ENCODE data around the gene KLRG1. TPM values are rescaled to one million over a fixed set of nuclear protein-coding genes. Genes with fewer than 3 reads are reported as not detected.

The KLRG1 gene
- total and polyA plus RNA-seq, 5 donors, result 5.2 to 8.0 (median 6.0) TPM

DNA sequence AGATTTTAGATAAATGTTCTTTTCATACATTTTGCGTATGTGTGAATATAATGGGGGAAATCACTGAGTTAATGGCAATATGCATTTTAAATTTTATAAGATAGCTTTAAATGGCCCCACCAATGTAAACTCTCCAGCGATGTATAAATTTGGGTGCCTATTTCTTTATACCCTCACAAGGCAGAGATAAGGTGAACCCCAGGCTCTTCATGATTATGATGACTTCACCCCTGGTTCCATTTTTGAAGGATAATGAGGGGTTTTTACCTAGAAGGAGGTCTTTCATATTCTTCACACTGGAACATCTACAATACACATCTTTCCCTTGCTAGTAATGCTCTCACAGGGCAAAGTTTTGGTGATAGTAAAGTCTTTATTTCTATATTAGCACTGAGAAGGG lies 35.2 kb downstream of the KLRG1 start:
- ATAC-seq (no peak), DNase-seq (no peak)
- WGBS, result 94% methylated on average over 2 of the region's 2 CpGs
- H3K9me3 ChIP-seq (ENCODE audit: control insufficient read depth, low read length), result no peaks in the 10 kb centered on the region
- no peak overlapping the region for H3K27ac ChIP-seq (ENCODE audit: low read length)
- H3K4me3 ChIP-seq (ENCODE audit: low read length), result no peak overlapping the region
- no peaks in the 10 kb centered on the region for H3K27me3 ChIP-seq (ENCODE audit: control insufficient read depth, insufficient read depth)
- intact Hi-C loops (cut with DNase I), result loop anchor here in 1 of 4 donors (10.0 kb wide), 1 partner anchor 50 kb away; no protein-coding TSS in a partner anchor
- H3K4me1 ChIP-seq (ENCODE audit: control insufficient read depth, insufficient read depth, low read length), result no peaks in the 10 kb centered on the region

DNA sequence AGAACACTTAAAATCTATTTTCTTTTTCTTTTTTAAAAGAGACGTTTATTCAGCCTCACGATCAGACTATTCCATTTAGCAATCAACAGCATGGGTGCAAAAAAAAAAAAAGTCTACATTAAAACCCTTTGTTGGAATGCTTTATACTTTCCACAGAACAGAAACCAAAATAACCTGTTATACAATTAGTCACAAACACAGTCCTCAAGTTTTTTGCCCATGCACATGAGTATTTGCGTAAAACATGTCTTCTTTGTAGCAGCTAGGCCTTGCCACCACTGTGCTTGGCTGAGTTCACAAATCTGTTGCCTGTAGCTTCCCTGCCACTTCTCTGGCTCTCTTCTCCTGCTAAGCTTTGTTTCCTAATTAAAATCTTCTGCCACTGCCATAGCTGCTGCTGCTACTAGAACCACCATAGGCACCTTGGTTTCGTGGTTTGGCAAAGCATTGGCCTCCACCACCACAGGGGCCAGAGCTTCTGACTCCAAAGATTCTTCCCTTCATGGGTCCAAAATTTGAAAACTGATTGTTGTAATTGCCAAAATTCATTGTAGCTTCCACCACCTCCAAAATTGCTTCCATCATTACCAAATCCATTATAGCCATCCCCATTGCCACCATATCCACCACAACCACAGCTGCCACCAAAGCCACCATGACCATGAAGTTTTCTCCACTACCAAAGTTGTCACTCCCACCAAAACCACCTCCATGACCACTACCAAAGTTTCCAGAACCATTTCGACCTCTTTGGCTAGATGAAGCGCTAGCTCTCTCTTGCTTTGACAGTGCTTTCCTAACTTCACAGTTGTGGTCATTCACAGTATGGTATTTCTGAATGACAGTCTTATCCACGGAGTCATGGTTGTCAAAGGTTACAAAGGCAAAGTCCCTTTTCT lies 38.1 kb downstream of the KLRG1 start:
- H3K4me1 ChIP-seq (ENCODE audit: control insufficient read depth, insufficient read depth, low read length), result no peaks in the 10 kb centered on the region
- 93% methylated on average over 7 of the region's 7 CpGs for WGBS
- H3K27me3 ChIP-seq (ENCODE audit: control insufficient read depth, insufficient read depth), result no peaks in the 10 kb centered on the region
- intact Hi-C loops (cut with DNase I), result loop anchor here in 1 of 4 donors (10.0 kb wide), 1 partner anchor 53 kb away; no protein-coding TSS in a partner anchor
- no peak overlapping the region for H3K4me3 ChIP-seq (ENCODE audit: low read length)
- no peak for DNase-seq
- no peaks in the 10 kb centered on the region for H3K9me3 ChIP-seq (ENCODE audit: control insufficient read depth, low read length)
- no peak for ATAC-seq
- H3K27ac ChIP-seq (ENCODE audit: low read length), result no peak overlapping the region

DNA sequence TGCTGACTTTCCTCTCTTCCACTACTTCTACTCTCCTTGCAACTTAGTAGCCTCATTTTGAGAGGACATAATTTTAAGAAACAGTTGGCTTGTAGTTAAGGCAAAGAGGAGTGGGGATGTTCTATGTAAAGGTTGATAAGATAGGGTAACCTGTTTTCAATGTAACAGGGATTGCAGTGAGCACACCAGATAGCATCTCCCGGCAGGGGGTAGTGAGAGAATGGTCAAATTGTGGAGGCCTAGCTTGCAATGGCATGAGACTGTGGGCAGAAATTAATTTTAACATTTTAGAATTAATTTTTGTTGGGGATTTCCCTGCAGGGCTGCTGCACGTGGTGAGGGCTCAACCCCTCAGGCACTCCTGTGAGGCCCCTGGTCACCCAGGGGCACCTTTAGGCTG lies 41.4 kb downstream of the KLRG1 start:
- Histone ChIP-seq H3K4me3 (ENCODE audit: low read length) (no peak overlapping the region), H3K27me3 (ENCODE audit: control insufficient read depth, insufficient read depth) (no peaks in the 10 kb centered on the region), H3K4me1 (ENCODE audit: control insufficient read depth, insufficient read depth, low read length) (no peaks in the 10 kb centered on the region), H3K27ac (ENCODE audit: low read length) (no peak overlapping the region), H3K9me3 (ENCODE audit: control insufficient read depth, low read length) (no peaks in the 10 kb centered on the region)
- WGBS, result 75% methylated on average over 2 of the region's 2 CpGs
- intact Hi-C loops (cut with DNase I), result loop anchor here in 1 of 4 donors (10.0 kb wide), 1 partner anchor 346 kb away; no protein-coding TSS in a partner anchor
- ATAC-seq (no peak), DNase-seq (no peak)

DNA sequence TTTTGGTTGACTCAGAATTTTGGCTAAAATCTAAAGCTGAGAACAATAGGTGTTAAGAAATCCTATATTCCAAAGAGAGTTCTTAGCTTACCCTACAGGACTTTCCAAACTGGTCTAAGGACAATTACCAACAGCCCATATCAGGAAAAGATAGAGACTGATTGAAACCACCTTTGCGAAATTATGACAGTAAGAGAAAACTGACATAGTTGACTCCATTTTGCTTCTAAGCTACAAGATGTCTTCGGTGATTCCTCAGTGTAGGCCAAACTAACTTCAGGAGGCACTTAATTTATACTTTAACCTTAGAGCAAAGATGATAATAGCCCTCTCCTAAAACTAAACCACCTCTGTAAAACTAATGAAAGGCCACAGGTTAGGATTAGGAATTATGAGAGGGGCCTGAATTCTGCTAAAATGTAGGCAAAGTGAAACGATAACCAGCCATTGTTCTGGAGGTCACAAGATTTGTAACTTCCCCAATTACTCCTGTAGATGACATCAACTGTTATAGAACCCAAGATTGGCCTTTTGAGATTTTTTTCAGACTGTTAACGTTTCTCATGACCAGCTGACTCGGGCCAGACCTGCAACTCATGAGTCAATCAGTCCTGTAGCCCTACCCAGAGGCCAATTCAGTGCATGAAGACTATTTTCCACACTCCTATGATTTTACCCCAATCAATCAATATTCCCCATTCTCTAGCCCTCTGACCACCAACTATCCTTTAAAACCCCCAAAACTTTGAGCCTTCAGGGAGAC lies 43.0 kb downstream of the KLRG1 start:
- Histone ChIP-seq H3K27ac (ENCODE audit: low read length) (no peak overlapping the region), H3K4me3 (ENCODE audit: low read length) (no peak overlapping the region), H3K27me3 (ENCODE audit: control insufficient read depth, insufficient read depth) (no peaks in the 10 kb centered on the region), H3K9me3 (ENCODE audit: control insufficient read depth, low read length) (no peaks in the 10 kb centered on the region), H3K4me1 (ENCODE audit: control insufficient read depth, insufficient read depth, low read length) (no peaks in the 10 kb centered on the region)
- intact Hi-C loops (cut with DNase I), result loop anchor here in 1 of 4 donors (10.0 kb wide), 1 partner anchor 348 kb away; no protein-coding TSS in a partner anchor
- no peak for ATAC-seq
- DNase-seq, result no peak
- 72% methylated on average over 5 of the region's 5 CpGs for WGBS

DNA sequence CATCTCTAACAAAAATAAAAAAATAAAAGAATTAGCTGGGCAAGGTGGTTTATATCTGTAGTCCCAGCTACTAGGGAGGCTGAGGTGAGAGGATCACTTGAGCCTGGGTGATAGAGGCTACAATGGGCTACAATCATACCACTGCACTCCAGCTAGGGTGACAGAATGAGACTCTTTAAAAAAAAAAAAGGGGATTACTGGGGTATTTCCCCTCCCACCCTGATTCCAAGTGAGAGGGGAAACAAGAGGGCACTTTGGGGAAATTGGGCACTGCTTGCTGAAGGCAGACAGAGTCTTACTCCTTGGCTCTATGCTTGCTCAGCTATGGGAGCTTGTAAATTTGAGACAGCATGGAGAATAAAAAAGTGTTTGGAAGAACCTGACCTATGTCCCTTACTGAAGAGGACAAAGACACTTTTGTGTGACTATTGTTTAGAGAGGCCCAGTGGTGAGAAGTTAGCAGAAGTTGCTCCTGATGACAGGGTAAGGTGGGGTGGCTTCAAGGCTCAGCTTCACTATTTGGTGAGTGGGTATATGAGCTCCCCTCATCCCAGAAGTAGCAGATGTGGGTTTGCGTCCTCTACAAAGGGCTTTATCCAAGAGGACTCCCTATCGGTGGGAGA lies 44.0 kb downstream of the KLRG1 start:
- H3K9me3 ChIP-seq (ENCODE audit: control insufficient read depth, low read length), result no peaks in the 10 kb centered on the region
- no peak overlapping the region for H3K4me3 ChIP-seq (ENCODE audit: low read length)
- ATAC-seq, result no peak
- no peak overlapping the region for H3K27ac ChIP-seq (ENCODE audit: low read length)
- intact Hi-C loops (cut with DNase I), result loop anchor here in 1 of 4 donors (10.0 kb wide), 1 partner anchor 349 kb away; no protein-coding TSS in a partner anchor
- H3K4me1 ChIP-seq (ENCODE audit: control insufficient read depth, insufficient read depth, low read length), result no peaks in the 10 kb centered on the region
- DNase-seq, result no peak
- H3K27me3 ChIP-seq (ENCODE audit: control insufficient read depth, insufficient read depth), result no peaks in the 10 kb centered on the region
- WGBS, result 95% methylated on average over 2 of the region's 2 CpGs

DNA sequence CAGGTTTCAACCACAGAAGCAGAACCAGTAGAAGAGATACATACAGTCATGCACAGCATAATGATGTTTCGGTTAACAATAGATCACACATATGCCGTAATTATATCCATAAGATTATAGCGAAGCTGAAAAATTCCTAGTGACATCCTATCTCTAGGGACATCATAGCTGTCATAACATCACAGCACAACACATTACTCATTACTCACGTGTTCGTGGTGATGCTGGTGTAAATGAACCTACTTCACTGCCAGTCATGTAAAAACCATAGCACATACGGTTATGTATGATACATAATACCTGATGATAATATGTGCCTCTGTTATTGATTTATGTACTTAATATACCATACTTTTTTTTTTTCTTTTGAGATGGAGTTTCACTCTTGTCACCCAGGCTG lies 44.7 kb downstream of the KLRG1 start:
- no peaks in the 10 kb centered on the region for H3K4me1 ChIP-seq (ENCODE audit: control insufficient read depth, insufficient read depth, low read length)
- no peaks in the 10 kb centered on the region for H3K27me3 ChIP-seq (ENCODE audit: control insufficient read depth, insufficient read depth)
- no peak for ATAC-seq
- no peak overlapping the region for H3K4me3 ChIP-seq (ENCODE audit: low read length)
- H3K27ac ChIP-seq (ENCODE audit: low read length), result no peak overlapping the region
- 96% methylated on average over 6 of the region's 6 CpGs for WGBS
- intact Hi-C loops (cut with DNase I), result loop anchor here in 1 of 4 donors (10.0 kb wide), 1 partner anchor 349 kb away; no protein-coding TSS in a partner anchor
- no peaks in the 10 kb centered on the region for H3K9me3 ChIP-seq (ENCODE audit: control insufficient read depth, low read length)
- DNase-seq, result no peak

- no peaks in the 10 kb centered on the region for H3K27me3 ChIP-seq (ENCODE audit: control insufficient read depth, insufficient read depth)
- WGBS, result 77% methylated on average over 6 of the region's 6 CpGs
- H3K4me1 ChIP-seq (ENCODE audit: control insufficient read depth, insufficient read depth, low read length), result no peaks in the 10 kb centered on the region
- DNase-seq, result no peak
- H3K4me3 ChIP-seq (ENCODE audit: low read length), result no peak overlapping the region
- no peaks in the 10 kb centered on the region for H3K9me3 ChIP-seq (ENCODE audit: control insufficient read depth, low read length)
- ATAC-seq, result no peak
- intact Hi-C loops (cut with DNase I), result loop anchor here in 1 of 4 donors (10.0 kb wide), 1 partner anchor 351 kb away; no protein-coding TSS in a partner anchor
- no peak overlapping the region for H3K27ac ChIP-seq (ENCODE audit: low read length)
Measured at GRCh38 chr12:9036227-9036626, 46.9 kb downstream of the KLRG1 start.

GRCh38 chr12:9037431-9037830 lies 48.1 kb downstream of the KLRG1 start:
- DNase-seq (no peak), ATAC-seq (no peak)
- Histone ChIP-seq H3K9me3 (ENCODE audit: control insufficient read depth, low read length) (no peaks in the 10 kb centered on the region), H3K27ac (ENCODE audit: low read length) (no peak overlapping the region), H3K4me1 (ENCODE audit: control insufficient read depth, insufficient read depth, low read length) (no peaks in the 10 kb centered on the region), H3K27me3 (ENCODE audit: control insufficient read depth, insufficient read depth) (no peaks in the 10 kb centered on the region), H3K4me3 (ENCODE audit: low read length) (no peak overlapping the region)
- intact Hi-C loops (cut with DNase I), result loop anchor here in 1 of 4 donors (10.0 kb wide), 1 partner anchor 353 kb away; no protein-coding TSS in a partner anchor
- WGBS, result 84% methylated on average over 3 of the region's 3 CpGs

- intact Hi-C loops (cut with DNase I), result loop anchor here in 1 of 4 donors (10.0 kb wide), 1 partner anchor 355 kb away; no protein-coding TSS in a partner anchor
- H3K4me3 ChIP-seq (ENCODE audit: low read length), result no peak overlapping the region
- WGBS, result 10% methylated on average over 3 of the region's 3 CpGs
- no peaks in the 10 kb centered on the region for H3K4me1 ChIP-seq (ENCODE audit: control insufficient read depth, insufficient read depth, low read length)
- peak; percentile 57 to 71 for ATAC-seq
- no peaks in the 10 kb centered on the region for H3K27me3 ChIP-seq (ENCODE audit: control insufficient read depth, insufficient read depth)
- no peak for DNase-seq
- no peak overlapping the region for H3K27ac ChIP-seq (ENCODE audit: low read length)
- no peaks in the 10 kb centered on the region for H3K9me3 ChIP-seq (ENCODE audit: control insufficient read depth, low read length)
Measured at GRCh38 chr12:9039397-9039977, 50.1 kb downstream of the KLRG1 start.

DNA sequence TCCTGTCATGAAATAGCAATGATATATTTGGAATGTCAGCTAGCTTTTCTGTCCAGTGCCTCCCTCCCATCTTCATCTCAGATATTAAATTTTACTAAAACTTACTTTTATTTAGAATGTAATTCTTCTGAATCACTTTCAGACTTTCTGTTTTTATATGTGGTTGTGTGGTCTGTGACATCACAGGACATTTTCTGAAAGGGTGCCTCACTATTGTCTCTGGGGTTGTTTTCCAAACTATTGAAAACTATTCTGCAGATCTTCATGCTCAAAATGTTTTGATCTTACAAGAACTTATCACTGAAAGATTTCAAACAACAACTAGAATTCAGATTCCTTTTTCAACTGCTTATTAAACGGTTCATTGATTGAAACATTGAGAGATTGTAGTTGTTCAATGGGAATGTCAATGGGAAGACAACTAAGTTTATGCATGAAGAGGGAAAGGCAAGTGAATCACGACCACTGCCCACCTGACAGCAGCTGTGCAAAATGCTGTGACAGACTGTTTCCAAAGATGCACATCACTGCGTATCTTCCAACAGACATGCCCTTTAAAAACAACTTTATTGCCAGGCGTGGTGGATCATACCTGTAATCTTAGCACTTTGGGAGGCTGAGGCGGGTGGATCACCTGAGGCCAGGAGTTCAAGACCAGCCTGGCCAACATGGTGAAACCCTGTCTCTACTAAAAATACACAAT lies 51.3 kb downstream of the KLRG1 start:
- ATAC-seq (no peak), DNase-seq (no peak)
- H3K4me1 ChIP-seq (ENCODE audit: control insufficient read depth, insufficient read depth, low read length), result no peaks in the 10 kb centered on the region
- no peak overlapping the region for H3K27ac ChIP-seq (ENCODE audit: low read length)
- no peak overlapping the region for H3K4me3 ChIP-seq (ENCODE audit: low read length)
- intact Hi-C loops (cut with DNase I), result loop anchor here in 3 of 4 donors (2.0 to 10.0 kb wide), 3 partner anchors 88 to 356 kb away; no protein-coding TSS in a partner anchor
- H3K27me3 ChIP-seq (ENCODE audit: control insufficient read depth, insufficient read depth), result no peaks in the 10 kb centered on the region
- no peaks in the 10 kb centered on the region for H3K9me3 ChIP-seq (ENCODE audit: control insufficient read depth, low read length)
- 82% methylated on average over 5 of the region's 5 CpGs for WGBS

Data from right cardiac atrium (tissue), 5 donors.